HG03280 (cell line): ENCODE results near the gene POU3F3.

Experiments
- ATAC-seq: cut with Tn5 transposase; IDR thresholded peaks from one replicate; pipeline ENCODE4 v1.9.1; 2021; ENCODE audit warnings: mild to moderate bottlenecking, moderate library complexity; ENCODE audit not compliant: unreplicated experiment

The POU3F3 gene

GRCh38 chr2:104901037-104901881, 47.3 kb downstream of the POU3F3 start:
- ATAC-seq: no peak

- no peak for ATAC-seq
Measured at GRCh38 chr2:104902317-104902716, 48.4 kb downstream of the POU3F3 start.
